Esophagus muscularis mucosa (tissue), 3 donors: Measurements from ENCODE around the gene PER2.

Experiments used
- CTCF ChIP-seq, 3 experiments: fragments of 200-600 bp in 2 of 3; fragments of 450-650 bp in 1 of 3; sonication (generic) in 2 of 3; IDR thresholded peaks; one replicate each; pipeline ENCODE4 v1.5.1; 2017 to 2019; ENCODE audit warnings: antibody characterized with exemption in 3 of 3, mild to moderate bottlenecking in 2 of 3, moderate library complexity in 1 of 3
- POLR2A ChIP-seq: fragments of 450-650 bp; IDR thresholded peaks from one replicate; pipeline ENCODE4 v1.6.1; 2017; ENCODE audit warnings: antibody characterized with exemption, moderate library complexity, mild to moderate bottlenecking, low read depth
- POLR2AphosphoS5 ChIP-seq, 2 donors: sonication (generic); formaldehyde crosslinking; IDR thresholded peaks; one replicate each; pipeline ENCODE4 v1.6.1; 2017; ENCODE audit warnings: antibody characterized with exemption in 2 of 2

GRCh38 chr2:238241970-238242369 lies 46.4 kb downstream of the PER2 start:
- TF ChIP-seq CTCF (IDR thresholded peaks at IDR 0.05) (no peak), POLR2AphosphoS5 (IDR thresholded peaks at IDR 0.05) (no peak), POLR2A (no peak)
